GM19395 (cell line): ENCODE results near the gene PLCE1.
"Not testable (repeated sequence)": the region's sequence is repeated elsewhere in the genome, so short reads cannot be mapped to it uniquely, and the experiment has no call there.

Source experiments
- ATAC-seq: cut with Tn5 transposase; IDR thresholded peaks from one replicate; pipeline ENCODE4 v1.9.1; 2021; ENCODE audit warnings: mild to moderate bottlenecking, moderate library complexity; ENCODE audit not compliant: unreplicated experiment

PLCE1 gene

DNA sequence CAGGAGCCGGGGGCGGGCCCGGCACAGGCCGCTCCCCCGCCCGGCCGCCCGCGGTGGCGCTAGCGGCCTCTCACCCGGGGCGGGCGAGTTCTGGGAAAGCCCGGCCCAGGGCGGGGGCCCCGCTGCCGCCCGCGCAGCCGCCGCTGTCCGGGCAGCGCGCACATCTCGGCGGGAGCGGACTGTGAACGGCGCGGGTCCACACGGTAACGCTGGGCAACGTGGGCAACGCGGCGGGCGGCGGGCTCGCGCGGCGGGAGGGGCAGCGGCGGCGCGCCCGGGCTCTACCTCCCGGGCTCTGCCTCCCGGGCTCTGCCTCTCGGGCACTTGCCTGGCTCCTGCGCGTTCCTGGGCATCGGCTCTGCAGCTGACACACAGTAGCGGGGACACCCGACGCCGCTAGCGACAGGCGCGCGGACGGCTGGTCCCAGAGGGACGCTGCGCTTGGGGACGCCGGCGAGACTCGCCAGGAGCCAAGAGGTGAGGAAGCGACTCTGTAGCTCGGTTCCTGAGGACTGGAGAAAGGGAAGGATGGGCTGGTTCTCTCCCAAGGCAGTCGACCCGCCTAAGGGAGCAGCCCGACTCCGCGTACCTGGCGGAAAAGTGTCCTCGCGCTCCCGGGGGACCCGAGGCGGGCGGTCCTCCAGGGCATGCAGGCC lies at the start of gene PLCE1:
Gene PLCE1, plus strand, starts transcription at position 150 of the 656 bp plus-strand sequence. CDS start 37,116 bp downstream, outside the sequence.
- ATAC-seq, result no peak

DNA sequence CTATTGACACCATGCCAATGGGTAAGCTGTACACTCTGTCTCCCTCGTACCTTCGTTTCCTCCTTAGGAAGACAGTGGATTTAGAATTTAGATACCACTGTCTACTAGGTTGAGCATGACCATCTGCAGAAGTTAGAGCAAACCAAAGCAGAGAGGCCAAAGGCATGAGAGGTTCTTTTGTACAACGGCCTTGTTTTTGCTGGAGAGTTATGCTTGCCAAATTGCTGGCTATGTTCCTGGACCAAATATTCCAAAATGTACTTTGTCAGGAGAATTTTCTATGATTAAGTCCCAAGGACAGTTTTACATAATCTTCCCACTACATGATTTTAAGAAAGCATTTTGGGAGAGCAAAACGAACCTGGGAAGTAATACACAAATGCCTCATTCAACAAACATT lies 47.9 kb upstream of the PLCE1 start:
- no peak for ATAC-seq

DNA sequence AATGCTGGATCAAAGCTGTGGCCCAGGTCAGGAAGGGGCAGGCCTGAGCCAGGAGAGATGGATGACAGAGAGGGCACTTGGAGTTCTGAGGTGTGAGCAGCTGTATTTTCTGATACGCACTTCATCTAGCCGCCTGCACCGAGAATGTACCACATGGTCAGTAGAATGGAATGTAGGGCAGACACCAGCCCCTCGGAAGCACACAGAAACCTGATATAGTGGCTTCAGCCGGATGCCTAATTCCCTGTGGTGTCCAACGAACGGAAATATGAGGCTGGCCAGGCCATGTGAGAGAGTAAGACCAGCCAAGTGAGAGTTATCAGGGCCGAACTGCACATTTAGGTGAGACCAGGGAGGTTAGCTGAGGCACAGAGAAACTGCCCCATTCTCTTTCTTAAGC lies 46.7 kb upstream of the PLCE1 start:
- no peak for ATAC-seq

DNA sequence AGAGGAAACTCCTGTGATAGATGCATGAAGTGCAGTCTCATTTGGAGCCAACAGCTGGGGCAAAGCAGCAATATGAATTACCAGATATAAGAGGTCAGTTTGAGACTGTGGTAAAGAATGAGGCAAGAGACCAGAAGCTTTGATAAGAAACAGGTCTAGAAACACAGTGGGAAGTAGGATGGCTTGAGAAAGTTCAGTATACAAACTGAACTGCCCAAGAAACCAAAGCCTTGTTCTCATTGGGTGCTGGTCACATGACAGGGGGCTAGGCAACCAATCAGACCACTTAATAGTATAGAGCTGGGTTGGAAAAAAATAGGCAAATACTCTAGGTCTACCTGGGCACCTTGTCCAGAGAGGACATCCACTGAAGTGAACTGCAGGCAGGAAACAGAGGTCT lies 46.2 kb upstream of the PLCE1 start:
- ATAC-seq, result no peak

DNA sequence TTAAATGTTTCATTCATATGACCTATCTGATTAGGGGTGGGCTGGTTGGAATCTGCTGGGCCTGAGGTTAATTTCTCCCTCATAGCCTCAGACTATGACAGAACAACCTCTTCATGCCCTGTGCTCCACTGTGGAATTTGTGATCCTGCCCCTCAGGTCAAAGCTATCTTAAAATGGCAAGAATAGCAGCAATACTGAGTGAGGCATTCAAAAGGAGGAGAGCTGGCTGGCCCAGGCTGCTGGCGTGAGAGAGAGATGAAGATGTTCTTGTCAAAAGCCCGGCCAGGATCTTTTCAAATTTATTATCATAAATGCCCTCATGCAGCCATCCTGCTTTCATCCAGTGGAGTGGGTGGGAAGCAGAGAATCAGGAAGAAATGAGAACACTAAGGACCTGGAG lies 41.8 kb upstream of the PLCE1 start:
- no peak for ATAC-seq

DNA sequence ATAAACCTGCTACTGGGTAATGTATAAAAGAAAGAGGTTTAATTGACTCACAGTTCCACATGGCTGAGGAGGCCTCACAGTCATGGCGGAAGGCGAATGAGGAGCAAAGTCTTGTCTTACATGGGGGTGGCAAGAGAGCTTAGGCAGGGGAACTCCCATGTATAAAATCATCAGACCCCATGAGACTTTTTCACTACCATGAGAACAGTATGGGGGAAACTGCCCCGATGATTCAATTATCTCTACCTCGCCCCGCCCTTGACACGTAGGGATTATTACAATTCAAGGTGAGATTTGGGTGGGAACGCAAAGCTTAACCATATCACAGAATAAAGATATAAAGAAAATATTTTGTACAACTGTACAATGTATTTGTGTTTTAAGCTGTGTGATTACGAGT lies 39.4 kb upstream of the PLCE1 start:
- ATAC-seq, result no peak

DNA sequence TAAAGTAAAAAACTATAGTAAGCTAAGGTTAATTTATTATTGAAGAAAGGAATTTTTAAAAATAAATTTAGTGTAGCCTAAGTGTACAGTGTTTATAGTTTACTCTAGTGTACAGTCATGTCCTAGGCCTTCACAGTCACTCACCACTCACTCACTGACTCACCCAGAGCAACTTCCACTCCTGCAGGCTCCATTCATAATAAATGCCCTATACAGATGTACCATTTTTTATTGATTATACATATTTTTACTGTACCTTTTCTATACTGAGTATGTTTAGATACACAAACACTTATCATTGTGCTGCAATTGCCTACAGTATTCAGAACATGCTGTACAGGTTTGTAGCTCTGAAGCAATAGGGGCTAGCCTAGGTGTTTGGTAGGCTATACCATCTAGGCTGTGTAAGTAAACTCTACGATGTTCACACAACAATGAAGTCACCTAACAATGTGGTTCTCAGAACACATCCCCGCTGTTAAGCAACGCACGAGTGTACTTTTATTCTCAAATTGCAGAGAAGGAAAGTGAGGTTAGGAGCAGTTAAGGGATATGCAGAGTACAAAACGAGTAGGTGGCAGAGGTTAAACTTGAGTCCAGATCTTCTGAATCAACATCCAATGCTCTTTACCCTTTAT lies 38.9 kb upstream of the PLCE1 start:
- ATAC-seq, result no peak

DNA sequence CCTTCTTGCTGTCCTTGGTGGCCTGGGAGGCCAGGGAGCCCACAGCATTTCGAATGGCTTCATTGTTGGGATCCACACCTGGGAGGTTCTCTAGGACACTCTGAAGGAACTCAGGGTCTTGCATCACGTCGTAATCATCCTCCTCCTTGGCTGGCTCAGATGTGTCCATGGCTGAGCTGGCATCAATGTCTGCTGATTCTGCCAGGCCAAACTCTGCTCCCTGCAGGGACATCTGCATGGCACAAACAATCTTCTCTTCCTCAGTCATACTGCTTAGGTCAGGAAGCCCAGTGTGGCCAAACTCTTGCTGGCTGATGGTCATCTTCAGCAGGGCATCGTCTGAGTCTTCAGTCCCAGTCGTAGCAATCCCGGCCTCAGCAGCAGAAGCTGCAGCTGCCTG lies 34.9 kb upstream of the PLCE1 start:
- ATAC-seq, result no peak

DNA sequence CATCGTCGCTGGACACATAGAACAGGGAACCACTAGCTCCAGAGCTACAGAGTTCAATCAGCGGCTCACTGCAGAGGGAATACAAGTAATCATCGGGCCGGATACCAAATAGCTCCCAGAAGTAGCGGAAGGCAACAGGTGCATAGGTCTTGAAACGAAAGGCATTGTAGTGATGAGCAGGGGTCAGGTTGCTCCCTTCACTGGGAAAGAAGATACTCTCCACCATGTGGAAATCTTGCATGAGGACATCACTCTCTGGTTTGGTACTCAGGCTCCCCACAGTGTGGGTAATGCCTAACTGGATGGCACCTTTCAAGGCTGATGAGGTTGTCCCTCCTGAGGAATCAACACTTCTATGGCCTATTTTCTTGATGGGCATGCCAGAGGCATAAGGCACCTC lies 32.7 kb upstream of the PLCE1 start:
- ATAC-seq, result not testable (repeated sequence)

DNA sequence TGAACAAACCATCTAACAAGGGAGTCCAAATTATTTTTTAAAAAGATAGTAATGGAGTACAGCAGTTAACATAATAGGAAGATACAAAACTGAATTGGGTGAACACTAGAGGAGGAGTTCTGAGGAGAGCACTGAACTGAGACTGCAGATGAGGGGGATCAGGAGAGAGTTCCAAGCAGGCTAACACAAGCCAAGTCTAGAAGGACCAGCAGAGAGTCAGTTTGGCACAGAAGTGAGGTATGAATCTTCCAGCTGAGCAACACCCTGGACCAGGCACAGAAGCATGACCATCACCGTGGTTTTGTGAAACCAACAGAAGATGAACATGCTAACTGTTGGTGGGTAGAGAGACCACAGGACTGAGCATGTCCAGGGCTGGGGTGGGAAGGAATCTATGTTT lies 30.8 kb upstream of the PLCE1 start:
- no peak for ATAC-seq

DNA sequence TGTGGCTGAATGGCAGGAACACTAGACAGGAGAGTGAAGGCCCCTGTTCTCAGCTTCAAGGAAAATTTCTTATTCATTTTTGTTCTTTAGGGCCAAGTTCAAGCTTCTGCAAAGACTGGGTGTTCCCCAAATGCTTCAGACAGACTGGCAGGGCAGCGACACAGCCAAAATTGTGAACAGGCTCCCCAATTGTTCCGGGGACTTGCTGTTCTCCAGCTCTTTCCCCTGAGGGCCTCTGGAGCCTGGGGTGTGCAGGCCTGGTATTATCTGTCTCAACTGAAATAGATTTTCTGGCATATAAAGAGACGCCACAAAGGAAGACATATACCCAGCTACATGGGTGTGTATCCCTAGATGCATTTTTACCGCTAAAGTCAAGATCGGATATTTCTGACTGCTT lies 30.3 kb upstream of the PLCE1 start:
- ATAC-seq, result no peak

DNA sequence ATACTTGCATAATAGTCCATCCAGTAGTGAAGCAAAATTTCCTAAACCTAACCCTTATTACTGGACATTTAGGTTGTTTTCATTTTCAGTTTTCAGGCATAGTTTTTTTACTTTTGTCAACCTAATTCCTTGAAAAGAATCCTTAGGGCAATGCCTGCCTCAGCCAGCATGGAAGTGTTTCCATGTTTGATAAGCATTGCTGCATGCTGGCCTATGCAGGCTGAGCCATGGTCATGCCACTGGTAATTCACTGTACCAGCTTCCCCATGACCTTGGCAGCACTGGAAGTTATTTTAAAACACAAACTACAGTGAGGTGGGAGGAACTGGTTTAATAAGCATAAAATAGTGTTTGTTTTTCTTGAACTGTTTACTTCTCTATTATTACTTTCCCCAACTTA lies 27.8 kb upstream of the PLCE1 start:
- no peak for ATAC-seq

DNA sequence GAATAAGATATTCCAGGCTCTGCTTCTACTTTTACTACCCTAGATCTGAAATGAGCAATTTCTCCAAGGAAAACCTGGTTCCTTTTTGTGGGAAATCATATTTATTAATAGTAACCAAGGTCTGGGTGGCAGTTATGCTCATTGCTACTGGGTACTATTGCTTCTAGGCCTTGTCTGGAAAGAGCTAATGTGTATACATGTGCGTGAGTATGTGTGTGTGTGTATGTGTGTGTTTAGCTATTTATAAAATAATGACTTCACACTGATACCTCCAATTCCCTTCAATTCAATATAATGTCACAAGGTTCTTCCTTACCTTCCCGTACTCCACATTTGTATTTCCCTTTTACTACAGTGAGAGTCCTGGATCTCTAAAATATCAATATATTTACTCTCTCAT lies 26.0 kb upstream of the PLCE1 start:
- no peak for ATAC-seq

DNA sequence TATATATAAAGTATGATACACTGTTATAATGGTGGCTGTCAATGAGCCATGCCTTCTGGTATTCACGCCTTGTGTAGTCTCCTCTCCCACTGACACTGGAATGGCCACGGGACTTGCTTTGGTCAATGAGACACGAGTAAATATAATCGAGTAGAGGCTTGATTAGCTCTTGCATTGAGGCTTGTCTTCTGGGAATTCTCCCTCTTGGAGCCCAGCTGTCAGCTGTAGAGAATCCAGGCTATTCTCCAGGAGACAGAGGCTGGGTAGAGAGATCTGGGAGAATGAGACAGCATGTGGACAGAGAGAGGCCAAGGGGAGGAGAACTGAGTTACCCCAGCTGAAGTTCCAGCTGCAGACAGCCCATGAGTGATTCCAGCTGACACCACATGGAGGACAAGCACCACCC lies 25.2 kb upstream of the PLCE1 start:
- ATAC-seq, result no peak

DNA sequence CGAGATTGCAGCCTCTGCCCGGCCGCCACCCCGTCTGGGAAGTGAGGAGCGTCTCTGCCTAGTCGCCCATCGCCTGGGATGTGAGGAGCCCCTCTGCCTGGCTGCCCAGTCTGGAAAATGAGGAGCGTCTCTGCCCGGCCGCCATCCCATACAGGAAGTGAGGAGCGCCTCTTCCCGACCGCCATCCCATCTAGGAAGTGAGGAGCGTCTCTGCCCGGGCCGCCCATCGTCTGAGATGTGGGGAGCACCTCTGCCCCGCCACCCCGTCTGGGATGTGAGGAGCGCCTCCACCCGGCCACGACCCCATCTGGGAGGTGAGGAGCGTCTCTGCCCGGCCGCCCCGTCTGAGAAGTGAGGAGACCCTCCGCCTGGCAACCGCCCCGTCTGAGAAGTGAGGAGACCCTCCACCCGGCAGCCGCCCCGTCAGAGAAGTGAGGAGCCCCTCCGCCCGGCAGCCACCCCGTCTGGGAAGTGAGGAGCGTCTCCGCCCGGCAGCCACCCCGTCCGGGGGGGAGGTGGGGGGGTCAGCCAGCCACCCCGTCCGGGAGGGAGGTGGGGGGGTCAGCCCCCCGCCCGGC lies 23.2 kb upstream of the PLCE1 start:
- not testable (repeated sequence) for ATAC-seq

DNA sequence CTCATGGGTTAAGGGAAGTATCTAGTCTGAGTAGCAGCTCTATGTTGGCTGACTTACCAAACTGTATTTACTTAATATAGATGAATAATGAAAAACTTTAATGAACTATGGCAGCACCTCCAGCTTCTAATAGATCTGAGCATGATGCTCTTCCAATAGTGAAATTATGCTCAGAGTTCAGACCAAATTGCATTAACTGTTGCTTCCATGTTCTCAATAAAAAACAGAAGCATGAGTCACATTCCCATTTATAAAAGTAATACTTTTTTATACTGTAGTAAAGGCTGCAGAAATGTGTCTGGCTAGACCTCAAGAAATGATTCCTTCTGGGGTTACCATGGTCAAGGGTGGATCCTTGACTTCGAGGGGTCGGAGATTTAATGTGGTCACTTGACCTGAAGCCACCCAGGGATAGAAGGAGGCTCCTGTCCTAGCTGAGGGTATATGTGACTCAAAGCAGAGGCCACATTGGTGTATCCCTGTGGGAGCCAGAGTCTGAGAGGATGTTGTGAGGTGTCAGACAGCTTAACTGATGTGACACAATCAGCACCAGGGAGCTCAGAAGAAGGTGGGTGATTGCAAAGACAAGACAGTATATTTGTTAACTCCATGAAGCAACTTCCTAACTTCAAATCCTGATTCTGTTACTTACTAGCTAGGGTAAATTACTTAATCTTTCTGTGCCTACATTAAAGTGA lies 19.8 kb upstream of the PLCE1 start:
- ATAC-seq, result no peak

DNA sequence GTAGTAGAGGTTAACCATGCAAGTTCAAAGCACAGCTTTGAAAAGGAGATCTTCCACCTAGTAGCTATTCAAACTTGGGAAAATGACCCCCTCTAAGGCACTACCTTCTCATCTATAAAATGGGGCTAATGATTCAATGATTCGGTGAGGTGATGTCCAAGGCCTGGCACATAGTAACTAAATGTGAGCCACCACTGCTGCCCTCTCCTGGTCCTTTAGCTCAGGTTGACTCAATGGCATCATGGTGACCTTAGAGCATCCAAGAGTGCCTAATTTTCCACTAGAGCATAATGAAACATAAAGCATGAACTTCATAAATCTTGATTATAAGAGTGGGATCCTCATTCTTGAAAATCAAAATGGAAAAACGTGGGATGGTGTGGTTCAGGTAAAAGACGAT lies 16.3 kb upstream of the PLCE1 start:
- no peak for ATAC-seq

DNA sequence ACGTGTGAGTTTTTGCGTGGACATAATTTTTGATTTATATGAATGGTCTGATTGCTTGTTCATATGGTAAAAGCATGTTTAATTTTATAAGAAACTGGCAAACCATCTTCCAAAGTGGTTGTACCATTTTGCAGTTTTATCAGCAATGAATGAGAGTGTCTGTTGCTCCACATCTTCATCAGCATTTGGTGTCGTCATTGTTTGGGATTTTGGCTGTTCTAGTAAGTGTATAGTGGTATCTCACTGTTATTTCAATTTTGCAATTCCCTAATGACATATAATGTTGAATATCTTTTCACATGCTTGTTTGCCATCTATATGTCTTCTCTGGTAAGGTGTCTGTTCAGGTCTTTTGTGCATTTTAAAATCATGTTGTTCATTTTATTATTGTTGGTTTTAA lies 13.2 kb upstream of the PLCE1 start:
- ATAC-seq, result no peak

DNA sequence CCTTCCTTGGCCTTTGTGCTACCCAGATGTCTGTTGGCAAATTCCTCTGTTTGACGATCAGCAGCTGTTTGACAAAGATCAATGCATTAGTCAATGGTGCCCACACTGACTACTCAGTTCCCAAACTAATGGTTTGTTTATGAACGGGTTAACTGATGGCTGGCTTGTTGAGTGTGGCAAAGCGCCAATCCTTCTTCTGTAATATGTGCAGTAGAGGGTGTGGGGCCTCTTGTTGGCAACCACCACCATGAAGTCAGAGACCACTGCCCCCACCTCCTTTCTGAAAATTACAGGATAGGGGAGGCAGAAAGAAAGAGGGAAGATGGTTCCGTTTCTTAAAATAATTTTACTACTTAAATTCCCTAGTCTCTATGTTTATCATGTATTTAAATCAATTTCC lies 2.6 kb upstream of the PLCE1 start:
- no peak for ATAC-seq

DNA sequence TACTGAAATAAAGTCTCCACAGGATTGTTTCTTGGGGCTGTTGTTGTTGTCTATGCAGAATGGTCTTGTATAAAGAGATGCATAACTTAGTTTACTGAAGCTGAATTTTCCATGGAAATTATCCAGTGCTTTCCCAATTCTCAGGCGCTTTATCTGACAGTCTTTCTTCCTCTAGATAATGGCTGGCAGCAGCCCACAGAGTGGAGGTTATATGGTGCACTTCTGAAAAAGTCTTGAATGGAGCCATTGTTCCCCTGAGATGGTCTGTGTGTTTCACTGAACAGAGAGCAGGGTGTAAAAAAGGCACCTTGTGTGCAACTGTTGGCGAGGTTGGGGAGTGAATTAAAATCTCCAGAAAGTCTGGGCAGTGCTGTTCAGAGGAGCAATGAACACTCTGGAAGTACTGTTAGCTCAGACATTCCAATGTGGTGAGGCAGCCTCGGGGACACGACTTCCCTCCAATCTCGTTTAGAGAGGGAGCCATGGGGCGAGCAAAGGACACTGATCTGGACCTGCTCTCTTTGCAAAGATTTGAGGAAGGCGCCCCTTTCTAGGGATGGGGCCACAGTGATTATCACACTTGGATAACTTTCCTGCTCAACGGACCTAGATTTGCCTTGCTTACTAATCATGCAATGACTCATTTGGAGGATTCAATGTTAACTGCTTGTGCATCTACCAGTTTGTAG lies 2.0 kb upstream of the PLCE1 start:
- ATAC-seq, result no peak

DNA sequence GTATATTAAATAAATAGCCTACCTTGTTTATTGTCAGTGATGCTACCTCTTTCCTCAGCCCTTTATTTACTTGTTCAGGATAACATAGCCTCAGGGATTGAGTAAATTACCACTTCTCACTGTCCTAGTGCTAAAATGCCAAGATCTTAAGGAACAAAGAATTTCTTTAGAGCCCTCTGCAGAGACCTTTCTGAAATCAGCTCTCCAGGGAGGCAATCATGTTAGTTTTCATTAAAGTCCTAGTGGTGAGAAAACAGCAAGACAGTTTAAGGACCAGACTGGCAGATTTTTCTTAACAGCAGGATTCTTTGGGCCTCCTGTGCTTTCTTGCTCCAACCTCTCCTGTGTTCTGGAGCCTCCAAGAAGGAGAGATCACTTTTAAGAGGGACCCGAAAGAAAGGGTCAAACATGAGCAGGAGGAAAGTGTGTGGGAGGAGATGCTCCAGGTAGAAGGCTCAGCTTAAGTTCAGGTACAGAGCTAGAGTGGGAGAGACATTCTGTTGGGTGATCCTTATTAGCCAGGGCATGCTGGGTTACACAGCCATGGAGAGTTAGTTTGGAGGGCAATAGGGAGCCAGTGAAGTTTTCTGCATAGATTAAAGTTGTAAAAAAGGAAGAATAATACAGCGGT lies 1.2 kb upstream of the PLCE1 start:
- no peak for ATAC-seq
